Measurements from ENCODE around the gene IQUB. TPM values are rescaled to one million over a fixed set of nuclear protein-coding genes. Genes with fewer than 3 reads are reported as not detected.

The IQUB gene
- total RNA-seq = 1.0 and 2.2 TPM in 2 replicates
- 0.79 and 0.97 TPM in 2 replicates for polyA plus RNA-seq

DNA sequence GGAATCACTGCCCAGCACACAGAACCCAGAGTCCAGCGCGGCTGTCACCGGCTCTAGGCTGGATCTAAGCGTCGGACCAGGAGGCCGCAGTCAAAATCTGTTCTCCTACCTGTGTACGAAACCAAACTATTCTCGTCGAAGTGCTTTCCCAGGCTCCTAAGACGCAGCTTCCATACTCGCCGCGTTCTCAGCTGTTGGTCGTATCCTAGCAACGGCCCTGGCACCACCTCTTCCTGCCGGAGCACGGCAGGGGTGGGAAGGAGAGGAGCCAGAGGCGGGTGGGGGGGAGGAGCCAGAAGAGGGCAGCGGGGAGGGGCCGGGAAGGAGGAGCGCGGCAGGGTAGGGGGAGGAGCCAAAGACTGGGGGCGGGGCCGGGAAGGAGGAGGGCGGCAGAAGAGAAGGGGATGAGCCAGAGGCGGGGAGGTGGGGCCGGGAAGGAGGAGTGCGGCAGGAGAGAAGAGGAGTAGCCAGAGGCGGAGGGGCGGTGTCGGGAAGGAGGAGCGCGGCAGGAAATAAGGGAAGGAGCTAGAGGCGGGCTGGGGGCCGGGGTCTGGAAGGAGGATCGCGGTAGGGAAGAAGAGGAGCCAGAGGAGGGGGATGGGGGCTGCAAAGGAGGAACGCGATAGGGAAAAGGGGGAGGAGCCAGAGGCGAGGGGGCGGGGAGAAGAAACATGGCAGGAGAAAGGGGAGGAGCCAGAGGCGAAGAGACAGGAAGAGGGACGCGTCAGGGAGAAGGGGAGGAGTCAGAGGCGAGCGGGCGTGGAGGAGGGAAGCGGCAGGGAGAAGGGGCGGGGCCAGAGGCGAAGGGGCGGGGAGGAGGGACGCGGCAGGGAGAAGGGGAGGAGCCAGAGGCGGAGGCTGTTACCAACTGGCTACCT is at the start of gene IQUB:
Gene IQUB, minus strand, starts transcription at position 213 of the 878 bp plus-strand sequence. CDS start 22,255 bp downstream, outside the sequence.
- Histone ChIP-seq H2AFZ (peak within 1 kb of the TSS; percentile 59), H3K27ac (peak within 1 kb of the TSS; percentile 84), H3K9me2 (replicated peaks; ENCODE audit: insufficient read depth) (no peaks in the 10 kb centered on the region), H3K4me3 (peak within 1 kb of the TSS; percentile 31), H3K9me3 (ENCODE audit: low read depth) (no peaks in the 10 kb centered on the region), H4K20me1 (ENCODE audit: insufficient read depth, poor library complexity, severe bottlenecking) (no peaks in the 10 kb centered on the region), H3K4me1 (ENCODE audit: insufficient read depth) (no peaks in the 10 kb centered on the region), H3K4me2 (peak within 1 kb of the TSS; percentile 87), H3K27me3 (peaks cover 10% of the 10 kb centered on the region), H3K36me3 (replicated peaks; ENCODE audit: insufficient read depth, low read depth) (no peaks in the 10 kb centered on the region), H3K79me2 (no peaks in the 10 kb centered on the region)
- WGBS (ENCODE audit: low lambda C conversion rate, missing lambda C conversion rate) = 0% methylated on average over 16 of the region's 54 CpGs
- DNase-seq (ENCODE audit: low spot score) = peak; percentile 99
- TF ChIP-seq, protein P1, sequence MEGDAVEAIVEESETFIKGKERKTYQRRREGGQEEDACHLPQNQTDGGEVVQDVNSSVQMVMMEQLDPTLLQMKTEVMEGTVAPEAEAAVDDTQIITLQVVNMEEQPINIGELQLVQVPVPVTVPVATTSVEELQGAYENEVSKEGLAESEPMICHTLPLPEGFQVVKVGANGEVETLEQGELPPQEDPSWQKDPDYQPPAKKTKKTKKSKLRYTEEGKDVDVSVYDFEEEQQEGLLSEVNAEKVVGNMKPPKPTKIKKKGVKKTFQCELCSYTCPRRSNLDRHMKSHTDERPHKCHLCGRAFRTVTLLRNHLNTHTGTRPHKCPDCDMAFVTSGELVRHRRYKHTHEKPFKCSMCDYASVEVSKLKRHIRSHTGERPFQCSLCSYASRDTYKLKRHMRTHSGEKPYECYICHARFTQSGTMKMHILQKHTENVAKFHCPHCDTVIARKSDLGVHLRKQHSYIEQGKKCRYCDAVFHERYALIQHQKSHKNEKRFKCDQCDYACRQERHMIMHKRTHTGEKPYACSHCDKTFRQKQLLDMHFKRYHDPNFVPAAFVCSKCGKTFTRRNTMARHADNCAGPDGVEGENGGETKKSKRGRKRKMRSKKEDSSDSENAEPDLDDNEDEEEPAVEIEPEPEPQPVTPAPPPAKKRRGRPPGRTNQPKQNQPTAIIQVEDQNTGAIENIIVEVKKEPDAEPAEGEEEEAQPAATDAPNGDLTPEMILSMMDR (IDR thresholded peaks at IDR 0.05; ENCODE audit: poor library complexity) = no peak
- TF ChIP-seq EZH2 (IDR thresholded peaks at IDR 0.05; ENCODE audit: borderline replicate concordance) (no peak), EZH2phosphoT487 (IDR thresholded peaks at IDR 0.05; ENCODE audit: low read depth, severe bottlenecking, unreplicated experiment) (no peak)

DNA sequence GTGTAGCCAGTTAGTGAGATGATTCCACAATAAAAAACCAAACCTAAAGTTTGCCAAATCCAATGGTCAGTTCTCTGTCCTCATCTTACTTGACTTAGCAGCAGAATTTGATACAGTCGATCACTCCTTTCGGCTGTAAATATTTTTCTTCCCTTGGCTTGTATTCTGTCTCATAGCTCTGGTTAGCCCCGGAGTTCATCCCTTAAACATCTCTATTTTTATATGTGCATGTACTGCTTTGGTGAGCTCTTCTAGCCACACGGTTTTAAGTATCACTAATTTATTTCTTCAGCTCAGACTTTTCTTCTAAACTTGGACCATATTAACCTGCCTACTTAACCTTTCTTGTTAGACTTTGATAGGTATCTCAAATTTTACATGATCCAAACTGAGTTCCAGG is 49.4 kb upstream of the IQUB start:
- H3K27me3 ChIP-seq = no peaks in the 10 kb centered on the region
- no peaks in the 10 kb centered on the region for H3K36me3 ChIP-seq (replicated peaks; ENCODE audit: insufficient read depth, low read depth)
- WGBS (ENCODE audit: low lambda C conversion rate, missing lambda C conversion rate) = 93% methylated on average over 4 of the region's 4 CpGs
- H3K27ac ChIP-seq = no peak overlapping the region
- H3K4me3 ChIP-seq = no peak overlapping the region
- no peaks in the 10 kb centered on the region for H4K20me1 ChIP-seq (ENCODE audit: insufficient read depth, poor library complexity, severe bottlenecking)
- H3K4me1 ChIP-seq (ENCODE audit: insufficient read depth) = no peaks in the 10 kb centered on the region
- H3K4me2 ChIP-seq = no peak overlapping the region
- H3K79me2 ChIP-seq = no peaks in the 10 kb centered on the region
- TF ChIP-seq EZH2 (IDR thresholded peaks at IDR 0.05; ENCODE audit: borderline replicate concordance) (no peak), EZH2phosphoT487 (IDR thresholded peaks at IDR 0.05; ENCODE audit: low read depth, severe bottlenecking, unreplicated experiment) (no peak)
- TF ChIP-seq, protein P1 (IDR thresholded peaks at IDR 0.05; ENCODE audit: poor library complexity) = no peak
- no peak for DNase-seq (ENCODE audit: low spot score)
- H3K9me2 ChIP-seq (replicated peaks; ENCODE audit: insufficient read depth) = no peaks in the 10 kb centered on the region
- no peak overlapping the region for H2AFZ ChIP-seq
- H3K9me3 ChIP-seq (ENCODE audit: low read depth) = no peaks in the 10 kb centered on the region

DNA sequence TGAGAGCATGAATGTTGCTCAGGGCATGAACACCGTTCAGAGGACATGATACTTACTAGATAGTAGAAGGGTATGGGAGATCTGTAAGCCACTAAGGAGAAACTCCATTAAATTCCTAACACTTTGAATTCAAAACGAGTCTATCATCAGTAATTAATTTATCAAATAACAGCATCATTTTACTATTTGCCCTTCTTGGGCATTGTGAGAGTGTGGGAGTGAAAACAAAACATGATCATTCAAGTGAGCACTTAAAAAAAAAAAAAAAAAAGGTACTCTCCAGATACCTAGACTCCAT is 46.7 kb upstream of the IQUB start:
- Histone ChIP-seq H3K79me2 (no peaks in the 10 kb centered on the region), H3K9me2 (replicated peaks; ENCODE audit: insufficient read depth) (no peaks in the 10 kb centered on the region), H3K27me3 (no peaks in the 10 kb centered on the region), H4K20me1 (ENCODE audit: insufficient read depth, poor library complexity, severe bottlenecking) (no peaks in the 10 kb centered on the region), H3K9me3 (ENCODE audit: low read depth) (no peaks in the 10 kb centered on the region), H3K4me2 (peak overlapping the region; percentile 44), H3K4me3 (no peak overlapping the region), H3K36me3 (replicated peaks; ENCODE audit: insufficient read depth, low read depth) (no peaks in the 10 kb centered on the region), H3K27ac (no peak overlapping the region), H3K4me1 (ENCODE audit: insufficient read depth) (no peaks in the 10 kb centered on the region), H2AFZ (no peak overlapping the region)
- TF ChIP-seq, protein P1 (IDR thresholded peaks at IDR 0.05; ENCODE audit: poor library complexity) = no peak
- no peak for TF ChIP-seq EZH2 (IDR thresholded peaks at IDR 0.05; ENCODE audit: borderline replicate concordance)
- TF ChIP-seq EZH2phosphoT487 (IDR thresholded peaks at IDR 0.05; ENCODE audit: low read depth, severe bottlenecking, unreplicated experiment) = no peak
- DNase-seq (ENCODE audit: low spot score) = no peak
- WGBS (ENCODE audit: low lambda C conversion rate, missing lambda C conversion rate) = 48% methylated on average over 2 of the region's 2 CpGs
